NCI-H345 treated with DMSO at 0.1 percent for 48 hours (cell line): Measurements from ENCODE around the gene JARID2.

ENCODE experiments used
- DNase-seq: peaks from one replicate; lab custom pipeline; 2025; ENCODE audit not compliant: unreplicated experiment; lab: John Stamatoyannopoulos, UW

JARID2 gene

DNA sequence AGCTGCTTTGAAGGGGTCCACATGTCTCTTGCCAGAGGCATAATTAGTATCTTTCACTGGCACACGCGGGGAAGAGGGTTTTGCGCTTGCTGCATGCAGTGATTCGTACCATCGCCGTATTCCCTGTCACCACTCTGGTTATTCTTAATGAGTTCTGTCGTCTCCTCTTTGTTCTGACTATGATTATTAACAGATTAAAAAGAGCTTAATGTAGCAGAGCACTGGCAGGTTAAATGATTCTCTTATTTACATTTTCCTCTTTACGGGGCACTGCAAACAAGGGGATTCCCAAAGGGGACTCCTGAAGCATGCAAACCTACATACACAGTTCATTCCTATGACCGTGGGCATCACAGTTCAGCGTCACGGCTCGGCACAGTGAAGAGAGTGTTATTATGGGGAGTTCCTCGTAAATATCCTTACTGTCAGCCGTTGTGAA is 212.2 kb downstream of the JARID2 start:
- no peak for DNase-seq

DNA sequence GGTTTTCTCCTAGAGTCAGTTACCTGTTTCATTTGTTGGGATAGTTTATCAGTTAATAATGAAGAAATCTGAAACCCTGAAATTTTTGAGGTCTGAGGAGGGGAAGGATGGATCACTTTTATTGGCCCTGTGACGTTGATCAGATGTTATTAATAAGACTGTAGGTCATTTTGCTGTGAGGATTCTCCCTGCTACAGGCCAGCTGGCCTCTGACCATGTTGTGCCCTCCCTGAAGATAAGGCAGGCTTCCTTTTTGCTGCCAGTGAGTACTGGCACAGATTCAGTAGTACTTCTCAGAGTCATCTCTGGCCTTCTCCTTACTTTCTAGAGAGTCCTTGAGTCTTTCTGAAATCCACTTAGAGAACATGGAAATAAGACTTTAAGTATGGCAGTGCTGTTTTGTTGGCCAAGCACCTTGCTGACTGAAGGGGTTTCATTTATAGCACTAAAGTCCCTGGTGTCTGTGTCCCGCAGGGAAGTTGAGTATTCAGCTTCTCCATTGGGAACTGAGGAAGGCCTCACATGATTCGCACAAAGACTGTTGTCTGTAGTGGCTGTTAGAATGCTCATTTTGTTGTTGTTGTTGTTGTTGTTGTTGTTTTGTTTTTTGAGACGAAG is 214.3 kb downstream of the JARID2 start:
- no peak for DNase-seq

DNA sequence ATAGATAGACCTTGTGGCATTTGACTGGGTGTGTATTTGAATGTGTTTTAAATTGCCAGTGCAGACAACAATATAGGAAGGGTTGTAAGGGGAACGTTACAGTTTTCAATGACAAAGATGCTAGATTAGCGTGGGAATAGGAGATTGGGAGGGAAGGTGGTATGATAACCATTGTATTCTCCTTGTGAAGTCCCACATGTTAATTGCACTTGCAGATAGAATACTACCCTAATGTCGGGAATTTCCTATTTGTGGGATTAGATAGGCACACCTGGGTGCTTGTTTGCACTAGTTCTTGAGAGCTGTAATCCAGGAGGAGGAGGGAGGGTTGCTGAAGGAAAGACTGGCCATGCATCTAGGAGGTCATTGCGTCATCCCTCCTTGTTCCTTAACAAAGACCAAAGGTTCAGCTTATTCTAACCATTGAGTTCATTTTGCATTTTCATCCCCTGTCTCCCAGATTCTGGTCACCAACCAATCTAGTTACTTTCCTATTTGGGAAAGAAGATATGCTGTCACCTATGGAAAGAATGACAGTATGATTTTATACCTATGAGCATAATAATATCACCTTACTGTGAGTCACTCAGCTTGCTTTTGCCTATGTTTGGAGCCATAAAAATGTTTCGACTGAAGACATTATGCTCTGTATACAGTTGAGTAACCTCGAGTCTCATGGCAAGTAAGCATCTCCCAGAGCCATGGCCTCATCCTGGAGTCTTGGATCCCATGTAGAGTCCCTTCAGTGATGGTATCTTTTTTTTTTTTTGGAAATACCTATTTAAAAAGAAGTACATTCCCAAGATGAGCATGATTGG is 215.5 kb downstream of the JARID2 start:
- no peak for DNase-seq

DNA sequence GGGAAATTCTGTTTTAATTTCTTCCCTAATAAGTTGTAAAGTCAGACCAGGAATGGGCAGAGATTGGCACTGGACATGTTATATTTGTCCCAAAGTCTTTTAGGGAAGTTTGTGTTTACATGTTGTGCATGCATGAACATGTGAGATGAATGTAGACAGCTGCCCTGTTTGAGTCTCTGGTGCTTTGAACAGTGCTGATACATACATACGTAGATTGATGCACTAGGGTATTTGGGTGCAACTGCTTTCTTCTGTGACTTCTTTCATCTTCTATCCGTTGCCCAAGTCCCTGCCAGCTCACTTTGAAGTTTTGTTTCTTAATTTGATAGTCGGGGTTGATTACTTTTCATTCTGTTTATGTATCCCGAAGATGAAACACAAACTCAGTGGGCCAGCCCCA is 216.4 kb downstream of the JARID2 start:
- DNase-seq = no peak

DNA sequence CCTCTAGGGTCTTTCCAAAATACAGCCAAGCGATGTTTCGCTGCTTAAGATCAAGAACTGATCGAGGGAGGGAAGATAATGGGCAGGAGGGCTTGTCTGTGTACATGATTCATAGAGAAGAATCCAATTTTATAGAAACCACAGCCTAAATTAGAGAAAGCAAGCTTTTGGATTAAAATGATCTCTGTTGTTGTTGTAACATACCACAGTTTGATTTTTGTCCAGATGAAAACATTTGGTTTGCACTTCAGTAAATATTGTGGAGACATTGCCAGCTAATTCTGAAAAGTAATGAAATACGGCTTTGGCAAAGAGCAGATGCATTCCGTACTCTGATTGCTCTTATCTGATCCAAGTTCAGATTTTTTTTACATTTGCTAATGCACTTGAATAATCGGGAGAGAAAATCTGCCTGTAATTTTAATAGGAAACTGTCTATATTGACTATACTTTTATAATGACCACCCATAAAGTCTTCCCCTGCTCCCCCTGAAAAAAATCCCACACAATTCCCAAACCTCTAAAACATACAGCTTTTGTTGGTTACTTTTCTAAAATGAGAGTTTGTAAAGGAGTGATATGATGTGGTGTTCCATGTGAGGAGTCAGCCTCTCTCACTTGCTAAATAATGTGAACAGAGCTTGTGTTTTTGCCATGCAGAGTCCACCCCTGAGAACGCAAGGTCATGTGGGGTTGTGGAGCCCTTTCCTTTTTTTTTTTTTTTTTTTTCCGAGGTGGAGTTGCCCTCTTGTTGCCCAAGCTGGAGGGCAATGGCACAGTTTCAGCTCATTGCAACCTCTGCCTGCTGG is 217.1 kb downstream of the JARID2 start:
- DNase-seq = no peak

DNA sequence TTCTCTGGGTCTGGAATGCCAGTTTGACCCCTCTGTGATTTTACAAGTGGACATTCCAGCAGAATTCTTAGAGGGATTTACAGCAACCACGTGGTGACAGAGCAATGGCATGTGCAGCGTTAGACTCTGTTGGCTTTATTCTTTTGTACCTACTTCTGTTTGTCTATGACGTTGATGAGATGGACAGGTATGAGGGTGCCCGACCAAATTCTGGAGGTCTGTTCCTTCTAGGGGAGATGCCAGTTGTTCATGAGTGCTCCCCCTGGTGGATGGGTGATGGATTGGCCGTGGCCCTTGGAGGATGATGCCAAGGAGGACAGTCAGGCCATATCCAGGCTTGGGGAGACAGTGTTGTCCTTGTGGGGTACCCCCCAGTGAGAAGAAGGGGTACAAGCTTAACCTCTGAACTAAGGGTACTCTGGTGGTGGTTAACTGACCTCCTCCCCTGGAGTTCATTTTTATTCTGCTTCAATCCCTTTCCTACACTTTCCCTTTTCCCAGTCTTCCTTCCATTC is 218.4 kb downstream of the JARID2 start:
- no peak for DNase-seq

DNA sequence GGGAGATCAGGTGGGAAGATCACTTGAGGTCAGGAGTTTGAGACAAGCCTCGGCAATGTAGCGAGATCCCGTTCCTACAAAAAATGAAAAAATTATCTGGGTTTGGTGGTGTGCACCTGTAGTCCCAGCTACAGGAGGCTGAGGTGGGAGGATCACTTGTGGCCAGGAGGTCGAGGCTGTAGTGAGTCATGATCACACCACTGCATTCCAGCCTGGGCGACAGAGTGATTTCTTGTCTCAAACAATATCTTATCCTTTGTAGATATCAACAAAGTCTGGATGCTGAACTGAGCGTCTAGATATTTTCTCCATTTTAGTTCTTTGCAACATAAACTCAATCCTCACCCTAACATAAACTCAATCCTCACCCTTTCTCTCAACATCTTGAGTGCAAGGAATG is 219.3 kb downstream of the JARID2 start:
- no peak for DNase-seq

DNA sequence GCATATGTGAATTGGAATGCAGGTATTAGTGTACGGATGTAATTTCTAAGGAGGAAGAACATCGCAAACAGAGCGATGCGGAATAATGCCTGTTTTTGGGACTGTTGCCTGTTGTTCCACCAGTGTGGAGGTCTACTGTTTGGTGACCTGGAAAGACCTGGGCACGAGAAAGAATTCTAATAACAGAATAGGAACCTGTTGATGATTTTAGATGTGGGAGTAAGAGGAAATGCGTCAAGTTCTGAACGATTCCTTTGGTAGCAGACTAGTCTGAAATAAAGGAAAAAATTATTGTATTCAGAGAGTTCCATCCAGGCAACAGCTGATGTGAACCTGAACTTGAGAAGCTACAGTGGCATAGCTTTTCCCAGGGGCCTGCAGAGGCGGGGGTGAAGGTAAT is 224.9 kb downstream of the JARID2 start:
- no peak for DNase-seq

DNA sequence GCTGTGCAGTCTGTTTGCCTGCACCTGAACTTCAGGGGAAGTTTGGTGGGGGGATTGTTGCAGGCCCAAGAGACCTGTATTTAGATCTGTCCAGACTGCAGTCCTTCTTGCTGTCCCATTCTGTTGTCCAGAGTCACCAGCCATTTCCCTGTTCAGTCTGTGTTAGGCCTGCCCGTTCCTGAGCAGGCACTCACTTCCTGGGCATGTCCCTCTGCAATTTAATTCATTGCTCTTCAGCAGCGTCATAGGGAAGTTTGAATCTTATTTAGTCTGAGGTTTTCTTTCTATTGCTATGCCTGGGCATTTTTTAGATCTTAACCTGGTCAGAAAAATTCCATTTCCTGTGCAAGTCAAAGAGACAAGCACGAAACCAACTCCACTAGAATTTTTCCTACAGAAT is 226.8 kb downstream of the JARID2 start:
- no peak for DNase-seq

DNA sequence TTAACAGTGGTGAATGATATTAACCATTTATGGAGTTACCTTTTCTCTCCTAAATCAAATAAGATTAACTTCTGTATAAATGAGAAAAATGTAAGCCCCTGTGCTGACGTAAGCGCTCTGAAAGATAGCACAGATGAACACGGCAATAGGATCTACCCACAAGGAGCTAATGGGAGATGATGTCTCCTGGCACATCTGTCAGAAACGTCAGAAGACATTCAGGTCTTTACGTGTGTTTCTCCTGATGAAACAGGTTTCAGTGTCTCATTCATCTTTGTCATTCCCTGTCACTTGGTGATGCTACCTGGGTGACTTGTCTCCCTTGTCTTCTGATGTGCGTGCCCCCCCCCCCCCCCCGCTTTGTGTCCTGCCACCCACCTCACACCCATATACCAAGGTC is 227.3 kb downstream of the JARID2 start:
- no peak for DNase-seq

DNA sequence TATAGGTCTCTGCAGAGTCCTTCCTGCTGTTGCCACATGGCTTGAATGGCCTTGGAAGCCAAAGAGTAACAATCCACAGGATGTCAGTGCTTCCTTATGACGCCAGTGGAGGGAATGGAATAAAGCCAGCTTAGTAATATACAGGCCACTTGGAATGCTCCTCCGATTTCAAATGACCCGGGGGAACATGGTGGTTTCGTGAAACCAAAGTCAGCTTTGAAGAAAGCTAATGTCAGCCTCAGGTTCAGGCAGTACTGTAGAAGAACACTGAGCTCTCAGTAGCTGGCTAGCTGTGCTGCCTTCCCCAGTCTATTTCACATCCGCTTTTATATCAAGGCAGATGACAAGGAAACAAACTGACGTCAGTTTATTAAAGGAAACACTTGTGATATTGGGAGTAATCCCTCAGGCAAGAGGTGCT is 227.9 kb downstream of the JARID2 start:
- DNase-seq = no peak

DNA sequence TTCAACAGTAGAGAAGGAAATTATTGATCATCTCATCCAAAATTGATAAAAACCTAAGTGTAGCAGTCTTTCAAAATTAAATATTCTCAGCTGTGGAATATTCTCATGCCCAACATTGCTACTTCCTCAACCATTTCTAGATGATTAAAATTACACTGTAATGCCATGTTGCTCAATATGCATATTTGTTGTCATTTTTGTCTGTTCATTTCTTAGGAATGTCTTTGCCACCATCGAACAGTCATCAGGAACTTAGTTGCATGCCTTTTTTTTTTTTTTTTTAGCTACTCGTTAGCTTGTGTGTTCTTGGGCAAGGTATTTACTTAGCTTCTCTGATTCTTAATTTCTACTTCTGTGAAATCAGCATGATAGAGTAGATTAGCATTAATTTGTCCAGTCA is 228.3 kb downstream of the JARID2 start:
- no peak for DNase-seq

DNA sequence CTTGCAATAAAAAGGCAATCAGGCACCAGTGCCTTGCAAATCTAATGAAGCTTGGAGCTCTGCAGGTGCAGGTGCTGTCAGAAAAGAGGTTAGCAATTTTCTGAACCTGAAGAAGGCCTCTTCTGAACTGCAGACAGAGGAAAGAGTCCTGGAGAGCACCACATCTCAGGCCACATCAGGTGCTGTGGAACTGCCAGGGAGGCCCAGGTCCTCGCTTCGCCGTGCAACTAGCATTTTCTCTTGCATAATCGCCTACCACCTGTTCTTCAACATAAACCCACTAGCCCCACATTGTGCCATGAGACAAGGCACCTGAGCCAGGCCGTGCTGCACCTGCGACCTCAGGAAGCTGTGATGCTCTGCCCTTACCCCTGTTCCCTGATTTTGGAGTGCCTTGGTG is 229.4 kb downstream of the JARID2 start:
- no peak for DNase-seq

DNA sequence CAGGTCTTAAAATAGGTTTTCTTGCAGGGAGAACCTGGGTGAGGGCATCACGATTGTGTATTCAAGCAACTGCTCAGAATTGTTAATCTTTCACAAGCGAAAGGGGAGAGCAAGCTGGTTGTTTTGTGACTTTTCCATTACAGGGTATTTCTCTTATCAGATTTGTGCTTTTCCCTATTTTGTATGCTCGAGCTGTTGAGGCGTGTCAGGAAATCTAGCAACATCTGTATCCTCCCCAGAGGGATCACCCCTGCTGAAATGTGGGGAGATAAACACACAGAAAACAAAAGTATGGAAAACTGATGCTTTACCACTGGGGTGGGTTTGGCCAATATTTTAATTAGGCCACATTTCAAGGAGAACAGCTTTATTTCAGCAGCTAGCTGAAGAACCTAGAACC is 230.0 kb downstream of the JARID2 start:
- no peak for DNase-seq

DNA sequence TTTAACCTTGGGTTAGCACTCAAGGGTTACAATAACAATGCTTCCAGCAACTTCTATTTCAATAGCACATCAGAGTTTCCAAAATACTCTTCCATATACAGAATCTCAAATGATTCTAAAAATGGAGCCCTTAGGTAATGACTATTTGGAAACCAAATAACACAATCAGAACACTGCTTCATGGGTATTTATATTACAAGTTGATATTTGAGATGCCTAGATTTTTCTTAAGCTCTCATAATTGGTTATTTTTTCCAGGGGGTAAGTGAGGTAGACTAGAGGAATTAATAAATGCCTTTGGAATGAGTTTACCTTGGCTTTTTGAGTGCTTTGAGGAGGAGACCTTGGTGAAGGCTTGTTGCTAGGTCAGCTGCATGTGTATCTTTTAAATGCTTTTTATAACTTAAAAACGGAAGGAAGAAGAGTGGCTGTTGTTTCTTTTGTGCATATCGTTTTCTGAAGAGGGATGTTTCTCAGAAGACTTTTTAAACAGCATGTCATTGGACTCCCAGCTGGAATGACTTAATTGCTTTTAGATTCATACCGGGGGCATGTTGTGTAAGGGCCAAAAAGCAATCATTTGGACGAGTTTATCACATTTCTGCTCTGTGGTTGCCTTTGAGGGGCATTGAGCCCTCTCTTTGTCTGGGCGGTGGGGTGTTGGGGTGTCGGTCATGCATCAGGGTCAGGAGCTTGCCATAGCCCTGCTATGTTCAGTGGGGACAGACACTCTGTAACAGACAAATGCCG is 230.9 kb downstream of the JARID2 start:
- DNase-seq = no peak

DNA sequence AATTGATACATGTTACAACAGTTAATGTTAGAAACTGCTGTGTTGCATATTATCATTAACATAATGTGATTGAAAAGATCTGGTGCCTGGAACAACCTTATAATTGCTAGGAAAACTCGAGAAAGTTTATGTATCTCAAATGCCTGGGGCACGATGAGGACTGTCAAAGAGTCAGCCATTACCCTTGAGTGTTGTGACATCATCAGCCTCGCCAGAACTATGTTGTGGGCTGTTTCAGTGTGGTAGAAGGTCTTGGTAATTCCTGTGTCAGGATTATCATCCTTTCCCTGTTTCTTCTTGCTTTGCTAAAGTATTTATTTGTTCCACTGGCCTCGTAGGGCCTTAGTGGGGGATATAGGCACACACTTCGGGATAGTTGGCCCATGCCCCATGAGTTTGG is 231.9 kb downstream of the JARID2 start:
- DNase-seq = no peak

DNA sequence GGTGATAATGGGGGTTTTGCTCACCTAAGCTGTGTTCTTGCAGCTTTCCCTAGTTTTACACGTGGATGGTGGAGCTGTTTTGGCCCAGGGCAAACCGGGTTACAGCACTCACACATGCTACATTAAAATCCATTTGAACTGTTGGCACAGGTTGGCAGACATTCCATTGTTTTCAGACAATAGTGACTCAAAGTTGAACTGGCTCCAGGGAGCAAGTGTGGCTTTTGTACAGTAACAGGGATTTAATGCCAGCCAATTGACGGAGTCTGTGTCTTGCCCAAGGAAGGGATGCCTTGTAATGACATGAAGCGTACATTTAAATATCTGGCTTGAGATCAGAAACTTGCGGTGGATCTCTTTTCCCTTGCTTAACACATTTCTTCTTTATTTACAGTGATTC is 233.9 kb downstream of the JARID2 start:
- no peak for DNase-seq

DNA sequence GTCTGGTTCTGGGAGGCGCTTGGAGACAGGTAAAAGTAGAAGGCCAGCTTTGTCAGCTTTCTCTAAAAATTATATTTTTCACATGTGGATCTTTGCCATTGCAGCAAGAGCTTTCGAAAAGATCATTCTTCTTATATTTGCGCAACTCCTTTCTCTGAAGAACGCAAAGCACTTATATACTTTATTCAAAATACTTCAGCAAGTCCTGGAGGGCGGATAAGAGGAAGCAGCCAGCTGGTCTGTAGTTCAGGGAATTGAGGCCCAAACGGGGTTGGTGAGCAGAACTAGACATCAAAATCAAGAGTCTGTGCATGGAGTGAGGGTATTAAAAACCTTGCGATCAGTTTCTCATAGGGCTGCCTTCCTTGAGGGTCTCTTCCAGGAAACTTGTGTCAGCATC is 234.7 kb downstream of the JARID2 start:
- DNase-seq = no peak

DNA sequence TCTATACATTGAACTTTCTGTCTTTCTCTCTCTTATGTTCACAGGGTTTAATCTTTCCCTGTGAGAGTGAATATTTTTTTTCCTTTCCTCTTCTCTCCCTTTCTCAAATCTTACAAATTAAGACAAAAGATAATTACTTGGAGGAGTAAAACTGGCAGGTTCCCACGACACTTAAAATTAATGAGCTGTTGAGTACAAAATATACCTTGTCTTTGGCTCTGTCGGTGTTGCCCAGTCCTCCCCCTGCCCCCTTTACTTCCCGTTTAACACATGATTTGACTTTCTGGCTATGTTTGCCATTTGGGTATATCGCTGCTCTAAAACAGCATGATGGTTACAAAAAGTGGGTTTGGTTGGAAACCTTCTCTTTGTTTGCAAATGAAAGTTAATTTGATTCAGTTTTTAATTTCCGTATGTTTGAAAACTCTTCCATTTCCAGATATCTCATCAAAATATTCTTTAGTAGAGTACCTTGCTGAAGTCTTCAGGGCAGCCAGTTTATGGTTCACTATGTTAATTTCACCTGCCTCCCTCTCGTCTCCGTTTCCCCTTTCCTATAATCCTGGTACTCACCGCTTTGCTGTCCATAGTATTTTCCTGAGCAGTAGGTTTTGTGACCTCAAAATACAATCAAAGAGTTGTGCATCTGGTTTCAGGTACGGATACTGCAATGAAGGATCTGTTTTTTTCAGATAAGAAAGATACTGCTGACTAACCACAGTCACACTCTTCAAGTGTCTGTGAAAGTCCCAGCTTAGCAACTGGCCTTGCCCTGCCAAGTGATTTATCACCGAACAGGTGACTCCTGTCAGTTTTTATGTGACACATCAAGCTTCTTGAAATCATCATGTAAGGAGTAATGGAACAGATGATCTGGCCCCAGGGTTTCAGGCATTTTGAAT is 235.8 kb downstream of the JARID2 start:
- no peak for DNase-seq

DNA sequence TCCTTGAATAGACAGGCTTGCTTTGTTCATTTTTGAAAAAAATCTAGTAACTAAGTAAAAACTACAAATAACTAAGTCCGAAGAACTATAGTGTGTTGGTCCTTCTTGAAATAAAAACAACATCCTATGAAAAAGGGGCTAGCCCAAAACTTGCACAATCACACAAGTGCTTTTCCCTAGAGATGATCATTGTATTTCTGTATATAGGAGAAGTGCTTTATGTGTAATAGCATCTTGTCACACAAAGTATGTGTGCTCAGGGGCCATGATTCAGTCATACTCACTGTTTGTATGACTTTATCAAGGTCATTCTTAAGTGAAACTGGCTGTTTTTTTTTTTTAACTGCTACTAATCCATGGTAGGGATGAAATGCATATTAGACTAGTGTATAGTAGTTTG is 237.2 kb downstream of the JARID2 start:
- DNase-seq = no peak
